Measurements from ENCODE around the gene DNAJB6.

GRCh38 chr7:157378390-157378789, 41.6 kb downstream of the DNAJB6 start:
- no peak for TF ChIP-seq CTCF (IDR thresholded peaks at IDR 0.05)
- TF ChIP-seq EZH2 (IDR thresholded peaks at IDR 0.05), result no peak

Data from neural progenitor cell (in vitro differentiated cells).